ENCODE results near the gene PTPA. TPM values are rescaled to one million over a fixed set of nuclear protein-coding genes. Genes with fewer than 3 reads are reported as not detected.
A peak's percentile ranks its signal among the peaks of the same experiment; 100 is the strongest.

PTPA gene
- total and polyA plus RNA-seq, 9 of the 15 experiments (the other 6 are each of a cell fraction or from before 2014, with no cell fraction given), result 1.7 to 121 (median 72.6) TPM

- TF ChIP-seq ZBTB2 (IDR thresholded peaks at IDR 0.05), result 0 out of 2 replicates have a peak, but pooled peaks have one; percentile 22
- TF ChIP-seq COPS2 (conservative IDR thresholded peaks at IDR 0.05), result no peak
- no peak for TF ChIP-seq STAT5B (CRISPR knock-in tag; IDR thresholded peaks at IDR 0.05)
- TF ChIP-seq POLR2AphosphoS5 (IDR thresholded peaks at IDR 0.05; ENCODE audit: control insufficient read depth, insufficient read depth, low read depth, low read length), result no peak
- TF ChIP-seq SNRNP70 (optimal IDR thresholded peaks at IDR 0.05; ENCODE audit: low read depth, low read length), result no peak
- no peak for TF ChIP-seq TCF7L2 (IDR thresholded peaks at IDR 0.05; ENCODE audit: low read depth, low read length)
- TF ChIP-seq TRIM28 (IDR thresholded peaks at IDR 0.05), result 0 out of 2 replicates have a peak, but pooled peaks have one; percentile 22
- TF ChIP-seq RBM14 (IDR thresholded peaks at IDR 0.05; ENCODE audit: borderline replicate concordance, insufficient read depth, low read depth, low read length), result no peak
- 0 out of 2 replicates have a peak, but pooled peaks have one; percentile 72 for TF ChIP-seq DNMT1 (IDR thresholded peaks at IDR 0.05)
- no peak for TF ChIP-seq PCBP2 (IDR thresholded peaks at IDR 0.05; ENCODE audit: low read depth, low read length, poor library complexity, severe bottlenecking)
- no peak for TF ChIP-seq STAT6 (CRISPR knock-in tag; IDR thresholded peaks at IDR 0.05)
- TF ChIP-seq ZNF318 (IDR thresholded peaks at IDR 0.05; ENCODE audit: borderline replicate concordance in 1 of 2, low read depth in 1 of 2), result no peak
Observed at GRCh38 chr9:129080298-129080600, 31.0 kb upstream of the PTPA start (continued).
